NCI-H1417 (cell line): ENCODE data around the gene CD82.
"Not testable (repeated sequence)": the region's sequence is repeated elsewhere in the genome, so short reads cannot be mapped to it uniquely, and the experiment has no call there.

Experiments used
- DNase-seq, 3 experiments: peaks; one replicate each; lab custom pipeline; 2025; lab: John Stamatoyannopoulos, UW

Gene CD82

DNA sequence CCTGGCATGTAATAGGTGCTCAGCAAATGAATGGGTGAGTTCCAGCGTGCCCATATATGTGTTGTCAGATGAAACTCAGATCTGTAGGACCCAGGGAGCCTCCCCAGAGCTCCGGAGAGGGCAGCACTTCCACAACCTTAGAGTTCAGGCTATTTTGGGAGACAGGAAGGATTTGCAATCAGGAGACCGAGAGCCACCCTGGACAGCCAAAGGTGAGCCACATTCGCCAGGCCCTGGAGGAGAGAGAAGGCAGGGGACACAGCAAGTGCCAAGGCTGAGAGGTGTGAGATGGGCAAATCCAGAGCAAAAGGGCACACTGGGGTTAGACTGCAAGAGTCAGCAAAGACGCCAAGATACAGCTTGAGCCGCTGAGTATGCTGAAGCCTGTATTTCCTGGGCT, 66.4 kb downstream of the CD82 start:
- DNase-seq = no peak

GRCh38 chr11:44632466-44633123, 67.1 kb downstream of the CD82 start:
- no peak for DNase-seq

- no peak for DNase-seq
Measured at GRCh38 chr11:44633641-44634040, 68.2 kb downstream of the CD82 start.

DNA sequence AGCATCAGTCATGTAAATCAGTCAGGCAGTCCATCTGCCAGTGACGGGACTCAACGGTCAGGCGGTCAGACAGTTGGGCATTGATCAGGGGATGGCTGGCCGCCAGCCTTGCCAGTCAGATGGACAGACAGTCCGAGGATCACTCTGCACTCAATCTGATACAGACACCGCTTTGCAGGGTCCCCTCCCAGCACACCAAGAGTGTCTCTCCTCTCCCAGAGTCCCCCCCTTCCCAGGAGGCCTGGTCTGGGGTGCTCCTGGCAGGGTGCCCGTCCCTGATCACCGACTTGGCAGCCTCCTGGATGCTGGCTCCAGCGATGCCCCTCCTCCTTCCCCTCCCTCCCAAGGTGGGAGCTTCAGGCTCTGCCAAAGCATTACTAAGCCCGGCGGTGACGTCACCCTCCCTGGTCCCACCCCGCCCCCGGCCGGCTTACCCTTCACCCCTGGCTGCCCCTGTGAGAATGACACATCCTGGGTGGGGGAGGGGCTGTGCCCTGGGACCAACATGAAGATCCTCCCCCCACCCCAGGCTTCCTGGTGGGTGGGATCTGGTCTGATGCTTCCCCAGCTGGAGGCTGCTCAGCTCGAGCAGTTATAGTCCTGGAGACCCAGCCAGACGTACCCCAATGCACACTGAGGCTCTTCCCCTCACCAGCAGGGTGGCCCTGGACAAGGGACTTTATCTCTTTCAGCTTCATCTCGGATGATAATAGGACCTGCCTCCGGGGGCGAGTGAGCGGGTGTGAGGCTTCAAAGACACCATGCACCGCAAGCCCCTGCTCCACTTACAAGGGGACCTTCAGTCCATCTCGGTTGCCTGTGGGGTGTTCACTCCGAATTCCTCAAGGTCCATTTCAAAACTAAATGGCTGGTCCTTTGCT, 69.2 kb downstream of the CD82 start:
- DNase-seq = peak in 2 of 3 experiments; percentile 20 to 47

DNA sequence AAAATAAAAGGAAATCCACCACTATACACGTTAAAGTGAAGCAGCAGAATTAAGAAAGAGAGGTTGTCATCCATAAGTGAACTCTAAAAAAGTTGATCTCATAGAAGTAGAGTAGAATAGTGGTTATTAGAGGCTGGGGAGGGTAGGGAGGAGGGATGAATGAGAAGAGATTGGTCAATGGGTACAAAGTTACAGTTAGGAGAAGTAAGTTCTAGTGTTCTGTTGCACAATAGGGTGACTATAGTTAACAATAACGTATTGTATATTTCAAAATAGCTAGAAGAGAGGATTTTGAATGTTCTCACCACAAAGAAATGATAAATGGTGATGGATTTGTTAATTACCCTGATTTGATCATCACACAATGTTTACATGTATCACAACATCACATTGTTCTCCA, 72.0 kb downstream of the CD82 start:
- DNase-seq = no peak

- no peak for DNase-seq
Measured at GRCh38 chr11:44638032-44638431, 72.6 kb downstream of the CD82 start.

- no peak for DNase-seq
Measured at GRCh38 chr11:44643217-44643616, 77.8 kb downstream of the CD82 start.

DNA sequence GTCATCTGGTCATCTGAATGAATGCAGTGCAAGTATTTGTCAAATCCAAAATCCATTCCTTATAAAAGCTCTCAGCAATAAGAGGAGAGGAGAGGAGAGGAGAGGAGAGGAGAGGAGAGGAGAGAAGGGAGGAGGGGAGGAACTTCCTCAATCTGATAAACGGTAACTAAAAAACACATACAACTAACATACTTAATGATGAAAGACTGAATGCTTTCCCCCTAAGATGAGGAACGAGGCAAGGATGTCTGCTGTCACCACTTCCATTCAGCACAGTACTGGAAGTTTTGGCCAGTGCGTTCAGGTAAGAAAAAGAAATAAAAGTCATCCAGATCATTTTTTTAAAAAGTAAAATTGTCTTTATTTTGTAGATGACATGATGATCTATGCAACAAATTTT, 80.4 kb downstream of the CD82 start:
- DNase-seq = no peak

DNA sequence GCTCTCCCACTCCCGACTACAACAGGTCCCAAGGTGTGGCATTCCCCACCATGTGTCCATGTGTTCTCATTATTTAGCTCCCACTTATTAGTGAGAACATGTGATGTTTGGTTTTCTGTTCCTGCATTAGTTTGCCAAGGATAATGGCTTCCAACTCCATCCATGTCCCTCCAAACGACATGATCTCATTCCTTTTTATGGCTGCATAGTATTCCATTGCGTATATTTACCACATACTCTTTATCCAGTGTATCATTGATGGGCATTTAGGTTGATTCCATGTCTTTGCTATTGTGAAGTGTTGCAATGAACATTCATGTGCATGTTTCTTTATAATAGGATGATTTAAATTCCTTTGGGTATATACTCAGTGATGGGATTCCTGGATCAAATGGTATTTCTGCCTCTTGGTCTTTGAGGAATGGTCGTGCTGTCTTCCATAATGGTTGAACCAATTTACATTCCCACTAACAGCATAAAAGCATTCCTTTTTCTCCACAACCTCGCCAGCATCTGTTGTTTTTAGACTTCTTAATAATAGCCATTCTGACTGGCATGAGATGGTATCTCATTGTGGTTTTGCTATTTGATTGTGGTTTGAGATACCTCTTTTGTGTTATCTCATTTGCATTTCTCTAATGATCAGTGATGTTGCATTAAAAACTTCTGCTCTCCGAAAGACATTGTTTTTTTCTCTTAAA, 81.9 kb downstream of the CD82 start:
- DNase-seq = not testable (repeated sequence)

DNA sequence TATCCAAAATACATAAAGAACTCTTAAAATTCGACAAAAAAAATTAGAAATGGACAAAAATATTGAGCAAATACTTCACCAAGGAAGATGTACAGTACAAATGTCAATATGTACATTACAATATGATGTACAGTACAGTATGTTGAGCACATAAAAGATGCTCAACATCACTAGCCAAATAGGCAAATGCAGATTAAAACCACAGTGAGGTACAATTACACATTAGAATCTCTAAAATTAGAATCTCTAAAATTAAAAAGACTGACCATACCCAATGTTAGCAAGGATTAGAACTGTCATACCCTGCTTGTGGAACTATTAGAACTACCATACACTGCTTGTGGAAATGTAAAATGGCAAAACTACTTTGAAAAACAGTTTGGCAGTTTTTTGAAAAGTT, 82.6 kb downstream of the CD82 start:
- DNase-seq = no peak

DNA sequence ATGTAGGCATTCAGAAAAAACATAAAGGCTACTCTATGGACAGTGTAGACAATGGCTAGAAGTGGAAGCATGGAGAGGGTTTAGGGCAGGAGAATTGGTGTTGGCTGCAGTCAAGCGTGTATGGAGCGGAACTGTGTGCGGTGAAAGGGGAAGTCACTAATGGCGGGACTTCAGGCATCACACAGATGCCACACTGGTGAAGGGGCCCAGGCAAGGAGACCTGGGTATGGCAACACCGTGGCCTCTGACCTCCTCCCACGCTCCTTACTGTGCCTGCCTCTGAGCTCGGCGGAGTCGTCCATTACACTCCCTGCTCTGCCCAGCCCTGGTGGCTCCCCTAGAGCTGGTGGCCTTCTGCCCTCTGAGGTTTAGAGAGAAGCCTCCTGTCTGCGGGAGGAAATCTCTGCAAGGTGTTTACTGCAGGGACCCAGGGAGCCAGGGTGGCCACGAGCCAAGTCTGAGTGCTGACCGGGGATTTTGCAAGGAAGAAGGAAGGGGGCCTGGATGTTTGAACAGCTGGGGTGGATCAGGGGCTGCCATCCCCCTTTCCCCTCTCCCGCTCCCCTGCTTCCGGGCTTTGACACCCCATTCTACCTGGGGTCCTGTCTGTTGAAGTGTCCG, 86.2 kb downstream of the CD82 start:
- DNase-seq = no peak

DNA sequence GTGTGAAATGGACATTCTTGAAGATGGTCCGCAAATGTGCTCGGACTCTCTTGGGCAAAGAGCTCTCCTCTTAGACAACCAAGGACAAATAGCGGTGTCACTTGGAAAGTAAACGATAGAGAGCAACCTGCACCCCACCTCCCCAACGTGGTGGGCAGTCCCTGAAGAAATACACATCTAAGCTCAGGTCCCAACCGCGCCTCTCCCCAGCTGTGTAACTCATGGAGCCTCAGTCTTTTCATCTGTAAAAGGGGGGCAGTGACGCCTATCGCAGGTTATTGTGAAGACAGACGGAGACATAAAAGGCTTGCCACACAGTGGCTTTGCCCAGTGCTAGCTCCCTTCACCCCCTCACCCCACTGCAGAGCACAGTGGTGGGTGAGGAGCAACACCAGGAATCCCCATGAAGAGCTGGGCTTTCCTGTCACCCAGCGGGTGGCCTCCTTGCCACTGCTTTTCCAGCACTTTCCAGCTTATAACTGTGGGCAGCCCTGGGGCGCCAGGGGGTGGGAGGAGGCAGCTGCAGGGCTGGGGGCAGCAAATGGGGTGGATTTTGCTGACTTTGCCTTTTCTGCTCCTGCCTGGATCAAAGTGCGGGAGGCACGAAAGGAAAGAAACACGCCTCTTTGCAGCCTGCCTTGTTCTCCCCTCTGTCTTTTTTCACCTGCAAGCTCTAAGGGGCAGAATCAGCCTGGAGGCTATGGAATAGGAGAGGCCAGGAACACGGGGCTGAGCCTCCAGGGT, 87.6 kb downstream of the CD82 start:
- no peak for DNase-seq

DNA sequence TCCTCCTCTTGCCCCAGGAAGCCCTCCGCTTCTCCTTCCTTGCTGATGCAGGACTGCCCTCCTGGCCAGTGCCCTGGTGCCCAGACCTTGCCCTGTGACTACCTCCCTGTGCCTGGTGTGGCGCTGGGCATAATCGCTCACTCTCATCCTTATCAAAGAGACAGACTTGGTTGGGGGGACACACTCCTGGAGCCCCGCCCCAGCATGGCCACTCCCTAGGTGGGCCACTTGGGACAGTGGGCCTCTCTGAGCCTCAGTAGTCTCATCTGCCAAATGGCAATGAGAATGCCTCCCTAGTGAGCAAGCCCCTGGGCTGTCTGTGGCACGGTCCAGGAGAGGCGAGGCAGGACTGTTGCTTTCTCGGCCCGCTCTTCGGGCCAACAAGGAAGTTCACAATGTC, 88.6 kb downstream of the CD82 start:
- DNase-seq = no peak

DNA sequence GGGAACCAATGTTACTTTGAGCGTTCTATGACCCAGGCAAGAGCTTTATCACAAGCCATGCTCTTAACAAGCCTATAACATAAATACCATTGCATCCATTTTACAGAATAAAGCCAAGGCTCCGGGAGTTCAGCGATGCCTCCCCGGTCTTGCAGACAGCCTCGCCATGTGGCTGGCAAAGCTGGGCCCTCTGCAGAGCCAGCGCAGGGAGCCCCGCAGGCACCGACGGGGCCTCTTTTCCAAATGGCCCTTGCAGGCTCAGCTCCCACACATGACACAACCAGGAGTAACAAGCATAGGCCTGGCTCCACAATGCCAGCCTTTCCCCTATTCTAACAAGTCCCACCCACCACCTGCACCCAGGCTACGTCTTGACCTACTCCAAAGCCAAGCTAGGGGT, 89.1 kb downstream of the CD82 start:
- DNase-seq = no peak

- no peak for DNase-seq
Measured at GRCh38 chr11:44657836-44658505, 92.5 kb downstream of the CD82 start.

DNA sequence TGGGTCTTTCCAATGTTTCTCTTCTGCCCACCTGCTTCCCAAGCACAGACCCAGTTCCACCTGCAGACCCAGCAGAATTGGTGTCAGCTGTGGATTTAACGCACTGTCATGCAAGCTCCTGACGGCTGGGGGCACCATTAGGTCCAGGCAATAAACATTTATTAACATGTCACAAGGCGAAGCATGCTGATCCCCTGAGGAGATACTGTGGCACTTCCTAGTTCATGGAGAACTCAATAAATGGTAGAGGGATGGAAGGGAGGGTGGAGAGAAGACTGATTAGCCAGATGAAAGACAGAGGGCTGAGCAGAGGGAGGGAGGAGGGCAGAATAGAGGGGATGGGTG, 93.0 kb downstream of the CD82 start:
- peak in 1 of 3 experiments; percentile 9 for DNase-seq

DNA sequence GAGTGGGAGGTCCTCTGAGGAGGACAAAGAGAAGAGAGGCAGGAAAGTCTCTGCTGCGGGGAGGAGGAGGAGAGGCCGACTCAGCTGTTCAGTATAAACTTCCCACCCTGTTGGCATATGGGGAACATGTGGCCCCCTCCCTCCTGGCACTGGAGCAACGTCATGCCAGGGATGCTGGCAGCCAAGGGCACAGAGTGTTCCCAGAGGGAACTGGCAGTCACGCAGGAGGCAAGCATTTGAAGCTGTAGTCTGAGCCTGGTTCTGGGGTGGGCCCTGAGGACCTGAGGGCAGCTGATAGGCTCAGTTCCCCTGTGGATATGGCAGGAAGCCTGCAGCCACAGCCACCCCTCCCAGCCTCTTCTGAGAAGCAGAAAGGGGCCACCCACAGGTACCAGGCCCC, 94.2 kb downstream of the CD82 start:
- DNase-seq = no peak

DNA sequence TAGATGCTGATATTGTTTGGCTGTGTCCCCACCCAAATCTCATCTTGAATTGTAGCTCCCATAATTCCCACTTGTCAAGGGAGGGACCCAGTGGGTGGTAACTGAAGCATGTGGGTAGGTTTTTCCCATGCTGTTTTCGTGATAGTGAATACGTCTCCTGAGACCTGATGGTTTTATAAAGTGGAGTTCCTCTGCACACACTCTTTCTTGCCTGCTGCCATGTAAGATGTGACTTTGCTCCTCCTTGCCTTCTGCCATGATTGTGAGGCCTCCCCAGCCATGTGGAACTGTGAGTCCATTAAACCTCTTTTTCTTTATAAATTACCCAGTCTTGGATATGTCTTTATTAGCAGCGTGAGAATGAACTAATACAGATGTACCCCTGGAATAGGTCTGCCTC, 95.1 kb downstream of the CD82 start:
- DNase-seq = not testable (repeated sequence)

DNA sequence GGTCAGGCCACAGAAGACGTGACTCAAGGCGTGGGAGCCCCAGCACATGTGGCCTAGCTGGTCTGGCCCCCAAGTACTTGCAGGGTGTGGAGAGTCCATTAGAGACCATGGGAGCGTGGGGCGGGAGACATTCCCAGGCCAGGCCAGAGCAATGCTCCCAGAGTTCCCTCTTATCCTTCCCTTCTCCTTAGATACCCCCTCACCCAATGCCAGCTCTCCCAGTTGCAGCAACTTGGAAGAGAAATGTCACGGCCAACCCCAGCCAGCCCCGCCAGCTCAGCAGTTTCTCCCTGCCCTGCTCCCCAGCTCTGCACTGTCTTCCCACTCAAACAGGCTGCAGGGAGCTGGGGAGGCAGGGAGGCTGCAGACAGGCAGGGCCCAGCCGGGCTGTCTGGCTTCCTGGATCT, 95.9 kb downstream of the CD82 start:
- DNase-seq = no peak
